Mesenchymal stem cell (in vitro differentiated cells and primary cell): Measurements from ENCODE around the gene RTEL1.
A peak's percentile ranks its signal among the peaks of the same experiment; 100 is the strongest.

ENCODE experiments used
- DNase-seq: peaks from one replicate; pipeline ENCODE4 v3.0.0-alpha.2; 2013
- H2AFZ ChIP-seq: one replicate; pipeline ENCODE4 v1.6.1; 2013; ENCODE audit warnings: low read depth, mild to moderate bottlenecking, control low read depth, inconsistent platforms, low read length, moderate library complexity
- H2AK5ac ChIP-seq: 2 replicates; pipeline ENCODE4 v1.6.1; 2013; ENCODE audit warnings: low read length, moderate library complexity, mild to moderate bottlenecking, inconsistent platforms; ENCODE audit not compliant: severe bottlenecking
- H2BK120ac ChIP-seq: one replicate; pipeline ENCODE4 v1.6.1; 2013; ENCODE audit warnings: low read depth, mild to moderate bottlenecking, inconsistent platforms, low read length, moderate library complexity
- H2BK12ac ChIP-seq, 2 experiments: one replicate each; pipeline ENCODE4 v1.6.1; 2013; ENCODE audit warnings: inconsistent platforms in 2 of 2, low read length in 2 of 2, mild to moderate bottlenecking in 2 of 2, moderate library complexity in 2 of 2, control low read depth in 1 of 2
- H2BK15ac ChIP-seq: one replicate; pipeline ENCODE4 v1.6.1; 2013; ENCODE audit warnings: mild to moderate bottlenecking, low read depth, inconsistent platforms; ENCODE audit not compliant: poor library complexity, severe bottlenecking
- H2BK5ac ChIP-seq: 2 replicates; pipeline ENCODE4 v1.6.1; 2013; ENCODE audit warnings: low read depth, mild to moderate bottlenecking, low read length, control low read depth, inconsistent platforms; ENCODE audit not compliant: poor library complexity, severe bottlenecking
- H3K14ac ChIP-seq, 2 experiments: one replicate each; pipeline ENCODE4 v1.6.1; 2013; ENCODE audit warnings: inconsistent platforms in 2 of 2, low read length in 2 of 2, control low read depth in 1 of 2, mild to moderate bottlenecking in 1 of 2, moderate library complexity in 1 of 2
- H3K18ac ChIP-seq, 2 experiments: one replicate each; pipeline ENCODE4 v1.6.1; 2013; ENCODE audit warnings: inconsistent platforms in 2 of 2, low read length in 2 of 2, control low read depth in 1 of 2, low read depth in 1 of 2, mild to moderate bottlenecking in 1 of 2
- H3K23ac ChIP-seq, 2 experiments: one replicate each; pipeline ENCODE4 v1.6.1; 2013; ENCODE audit warnings: inconsistent platforms in 2 of 2, low read length in 2 of 2, mild to moderate bottlenecking in 2 of 2, moderate library complexity in 2 of 2, control low read depth in 1 of 2
- H3K27ac ChIP-seq: 2 replicates; pipeline ENCODE4 v1.5.1; 2013; ENCODE audit warnings: mild to moderate bottlenecking, moderate library complexity, low read length, control low read depth, inconsistent platforms; ENCODE audit not compliant: poor library complexity, severe bottlenecking
- H3K27me3 ChIP-seq, 2 experiments: 2 replicates each; pipeline versions ENCODE4 v1.6.1 to v1.7.0; 2013; ENCODE audit warnings: low read length in 2 of 2, mild to moderate bottlenecking in 2 of 2, moderate library complexity in 2 of 2, control low read depth in 1 of 2, inconsistent platforms in 1 of 2; ENCODE audit not compliant: control insufficient read depth in 1 of 2, insufficient read depth in 1 of 2
- H3K36me3 ChIP-seq, 2 experiments: 2 replicates each; pipeline versions ENCODE4 v1.6.1 to v1.7.0; 2013; ENCODE audit warnings: low read length in 2 of 2, control low read depth in 1 of 2, inconsistent platforms in 1 of 2, low read depth in 1 of 2, mild to moderate bottlenecking in 1 of 2; ENCODE audit not compliant: insufficient read depth in 2 of 2, control insufficient read depth in 1 of 2
- H3K4ac ChIP-seq, 2 experiments: one replicate each; pipeline ENCODE4 v1.6.1; 2013; ENCODE audit warnings: inconsistent platforms in 2 of 2, low read length in 2 of 2, mild to moderate bottlenecking in 2 of 2, moderate library complexity in 2 of 2, control low read depth in 1 of 2, low read depth in 1 of 2
- H3K4me1 ChIP-seq: 2 replicates; pipeline ENCODE4 v1.6.1; 2013; ENCODE audit warnings: low read depth, low read length, control low read depth; ENCODE audit not compliant: control insufficient read depth, insufficient read depth
- H3K4me2 ChIP-seq: 2 replicates; pipeline ENCODE4 v1.6.1; 2013; ENCODE audit warnings: low read length, mild to moderate bottlenecking, inconsistent platforms; ENCODE audit not compliant: poor library complexity, severe bottlenecking
- H3K4me3 ChIP-seq, 2 experiments: 2 replicates each; pipeline versions ENCODE4 v1.5.1 to v1.7.0; 2013; ENCODE audit warnings: low read length in 2 of 2, mild to moderate bottlenecking in 2 of 2, control low read depth in 1 of 2, low read depth in 1 of 2; ENCODE audit not compliant: insufficient read depth in 1 of 2
- H3K79me1 ChIP-seq: replicated peaks from 2 replicates; pipeline ENCODE4 v1.6.1; 2013; ENCODE audit warnings: mild to moderate bottlenecking, control low read depth, low read length, inconsistent platforms; ENCODE audit not compliant: poor library complexity, severe bottlenecking
- H3K9ac ChIP-seq: 2 replicates; pipeline ENCODE4 v1.7.0; 2013; ENCODE audit warnings: mild to moderate bottlenecking, low read length, moderate library complexity
- H3K9me3 ChIP-seq: 2 replicates; pipeline ENCODE4 v1.7.0; 2013; ENCODE audit warnings: mild to moderate bottlenecking, low read length; ENCODE audit not compliant: control insufficient read depth
- H4K8ac ChIP-seq: one replicate; pipeline ENCODE4 v1.6.1; 2013; ENCODE audit warnings: inconsistent platforms, mild to moderate bottlenecking, low read length, moderate library complexity
- H4K91ac ChIP-seq: one replicate; pipeline ENCODE4 v1.6.1; 2013; ENCODE audit warnings: mild to moderate bottlenecking, low read length, inconsistent platforms
- WGBS: methylation state at CpG from one replicate; pipeline ENCODE4 v1.1.7; 2013; ENCODE audit warnings: mixed read lengths; 5-methylcytosine and 5-hydroxymethylcytosine counted together

RTEL1 gene

GRCh38 chr20:63661959-63662812 lies 4.1 kb downstream of the RTEL1 start:
- WGBS: 97% methylated on average over 31 of the region's 33 CpGs
- no peak overlapping the region for H3K23ac ChIP-seq
- H3K36me3 ChIP-seq: peaks cover 55 to 65% of the 10 kb centered on the region in 2 experiments
- DNase-seq: no peak
- no peak overlapping the region for H3K4me3 ChIP-seq
- no peak overlapping the region for H2BK120ac ChIP-seq
- H3K27me3 ChIP-seq: no peaks in the 10 kb centered on the region
- no peak overlapping the region for H2BK15ac ChIP-seq
- no peak overlapping the region for H3K9ac ChIP-seq
- H2BK5ac ChIP-seq: no peak overlapping the region
- H3K27ac ChIP-seq: no peak overlapping the region
- H3K14ac ChIP-seq: no peak overlapping the region
- no peak overlapping the region for H2AK5ac ChIP-seq
- H4K8ac ChIP-seq: no peak overlapping the region
- no peak overlapping the region for H3K4ac ChIP-seq
- H3K79me1 ChIP-seq: peaks cover 57% of the 10 kb centered on the region
- no peak overlapping the region for H4K91ac ChIP-seq
- H3K9me3 ChIP-seq: no peaks in the 10 kb centered on the region
- H3K4me1 ChIP-seq: peaks cover 15% of the 10 kb centered on the region
- H2BK12ac ChIP-seq: no peak overlapping the region
- H3K4me2 ChIP-seq: no peak overlapping the region
- H2AFZ ChIP-seq: no peak overlapping the region
- no peak overlapping the region for H3K18ac ChIP-seq

GRCh38 chr20:63662813-63663189 lies 4.7 kb downstream of the RTEL1 start:
- Histone ChIP-seq H3K79me1 (peaks cover 60% of the 10 kb centered on the region), H3K9ac (no peak overlapping the region), H3K23ac (no peak overlapping the region), H3K9me3 (no peaks in the 10 kb centered on the region), H3K4me1 (peaks cover 9% of the 10 kb centered on the region), H3K18ac (no peak overlapping the region), H3K4me3 (no peak overlapping the region), H4K91ac (no peak overlapping the region), H2AK5ac (no peak overlapping the region), H3K4me2 (no peak overlapping the region), H2AFZ (no peak overlapping the region), H2BK12ac (no peak overlapping the region), H3K14ac (no peak overlapping the region), H2BK5ac (no peak overlapping the region), H3K36me3 (peaks cover 61 to 71% of the 10 kb centered on the region in 2 experiments), H3K27me3 (no peaks in the 10 kb centered on the region), H4K8ac (no peak overlapping the region), H3K27ac (no peak overlapping the region), H2BK15ac (no peak overlapping the region), H2BK120ac (no peak overlapping the region), H3K4ac (no peak overlapping the region)
- DNase-seq: no peak
- 93% methylated on average over 9 of the region's 9 CpGs for WGBS

GRCh38 chr20:63663332-63664066 lies 5.4 kb downstream of the RTEL1 start:
- H3K14ac ChIP-seq: no peak overlapping the region
- peaks cover 7% of the 10 kb centered on the region for H3K4me1 ChIP-seq
- no peak overlapping the region for H2BK12ac ChIP-seq
- H3K36me3 ChIP-seq: peaks cover 68 to 78% of the 10 kb centered on the region in 2 experiments
- no peak overlapping the region for H3K4me2 ChIP-seq
- no peak overlapping the region for H4K91ac ChIP-seq
- H2AFZ ChIP-seq: no peak overlapping the region
- no peak overlapping the region for H3K18ac ChIP-seq
- no peak overlapping the region for H2BK120ac ChIP-seq
- no peak overlapping the region for H3K4me3 ChIP-seq
- no peak overlapping the region for H4K8ac ChIP-seq
- peaks cover 60% of the 10 kb centered on the region for H3K79me1 ChIP-seq
- no peak overlapping the region for H2BK5ac ChIP-seq
- WGBS: 96% methylated on average over 26 of the region's 26 CpGs
- H3K4ac ChIP-seq: no peak overlapping the region
- no peak for DNase-seq
- H3K9ac ChIP-seq: no peak overlapping the region
- H3K27me3 ChIP-seq: no peaks in the 10 kb centered on the region
- no peak overlapping the region for H3K23ac ChIP-seq
- no peaks in the 10 kb centered on the region for H3K9me3 ChIP-seq
- H2AK5ac ChIP-seq: no peak overlapping the region
- no peak overlapping the region for H3K27ac ChIP-seq
- H2BK15ac ChIP-seq: no peak overlapping the region

- Histone ChIP-seq H2AK5ac (no peak overlapping the region), H3K36me3 (peaks cover 76 to 83% of the 10 kb centered on the region in 2 experiments), H2BK120ac (no peak overlapping the region), H3K4ac (no peak overlapping the region), H2AFZ (no peak overlapping the region), H3K27ac (no peak overlapping the region), H3K18ac (no peak overlapping the region), H3K14ac (no peak overlapping the region), H3K4me2 (no peak overlapping the region), H3K27me3 (no peaks in the 10 kb centered on the region), H2BK12ac (peak overlapping the region in 1 of 2 experiments; percentile 12), H3K4me1 (peaks cover 2% of the 10 kb centered on the region), H3K79me1 (peaks cover 58% of the 10 kb centered on the region), H3K9me3 (no peaks in the 10 kb centered on the region), H3K4me3 (no peak overlapping the region), H2BK15ac (no peak overlapping the region), H4K8ac (no peak overlapping the region), H4K91ac (no peak overlapping the region), H3K23ac (no peak overlapping the region), H2BK5ac (no peak overlapping the region), H3K9ac (no peak overlapping the region)
- no peak for DNase-seq
- 96% methylated on average over 22 of the region's 22 CpGs for WGBS
These were observed 6.2 kb downstream of the RTEL1 start for GRCh38 chr20:63664143-63664851.
